KOPT-K1 (cell line): Measurements from ENCODE around the gene CADPS.

ENCODE experiments used
- H3K27ac ChIP-seq: fragments of 200-600 bp; sonication (generic); 2 replicates; pipeline ENCODE4 v1.5.1; 2016; ENCODE audit warnings: antibody characterized with exemption, mild to moderate bottlenecking, low read depth, low read length; ENCODE audit not compliant: poor library complexity, severe bottlenecking
- H3K36me3 ChIP-seq: fragments of 200-600 bp; sonication (generic); 2 replicates; pipeline ENCODE4 v1.5.1; 2017; ENCODE audit warnings: antibody characterized with exemption, mild to moderate bottlenecking, low read length, moderate library complexity; ENCODE audit not compliant: insufficient read depth
- H3K9me3 ChIP-seq: fragments of 200-600 bp; sonication (generic); 2 replicates; pipeline ENCODE4 v1.5.1; 2017; ENCODE audit warnings: antibody characterized with exemption, low read length, mild to moderate bottlenecking; ENCODE audit not compliant: insufficient read depth, poor library complexity, severe bottlenecking

Gene CADPS

DNA sequence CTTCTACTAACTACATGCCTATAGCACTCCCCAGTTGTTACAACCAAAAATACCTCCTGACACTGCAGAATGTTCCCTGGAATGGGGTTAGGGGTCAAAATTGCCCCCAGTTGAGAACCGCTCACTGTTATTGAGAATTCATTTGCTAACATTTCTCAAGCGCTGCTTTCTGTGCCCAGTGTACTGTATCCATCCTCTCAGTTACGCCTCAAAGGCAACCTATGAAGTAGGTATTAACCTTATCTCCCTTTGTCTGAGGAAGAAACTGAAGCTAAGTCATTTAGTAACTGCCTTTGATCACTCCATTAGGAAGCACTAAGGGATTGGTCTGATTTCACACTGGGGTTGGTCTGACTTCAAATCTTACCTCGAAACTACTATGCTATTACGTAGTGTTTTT, 70.1 kb downstream of the CADPS start:
- Histone ChIP-seq H3K36me3 (no peaks in the 10 kb centered on the region), H3K27ac (no peak overlapping the region)

DNA sequence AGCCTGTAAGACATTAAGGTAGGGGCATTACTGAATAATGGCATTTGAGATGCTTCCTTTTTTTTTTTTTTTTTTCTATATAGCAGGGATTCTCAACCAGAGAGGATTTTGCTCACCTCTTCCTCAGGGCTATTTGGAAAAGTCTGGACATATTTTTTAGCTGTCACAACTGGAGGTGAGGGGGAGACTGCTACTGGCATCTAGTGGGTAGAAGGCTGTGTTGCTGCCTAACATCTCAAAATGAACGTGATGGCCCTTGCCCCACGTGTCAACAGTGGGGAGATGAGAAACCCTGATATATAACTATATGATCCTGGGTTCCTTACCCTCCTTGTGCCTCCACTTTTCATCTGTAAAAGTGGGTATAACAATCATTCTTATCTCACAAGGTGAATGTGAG, 71.9 kb downstream of the CADPS start:
- Histone ChIP-seq H3K36me3 (no peaks in the 10 kb centered on the region), H3K9me3 (no peaks in the 10 kb centered on the region), H3K27ac (no peak overlapping the region)

More for the DNA sequence above, 70.1 kb downstream of the CADPS start:
- H3K9me3 ChIP-seq = no peaks in the 10 kb centered on the region

DNA sequence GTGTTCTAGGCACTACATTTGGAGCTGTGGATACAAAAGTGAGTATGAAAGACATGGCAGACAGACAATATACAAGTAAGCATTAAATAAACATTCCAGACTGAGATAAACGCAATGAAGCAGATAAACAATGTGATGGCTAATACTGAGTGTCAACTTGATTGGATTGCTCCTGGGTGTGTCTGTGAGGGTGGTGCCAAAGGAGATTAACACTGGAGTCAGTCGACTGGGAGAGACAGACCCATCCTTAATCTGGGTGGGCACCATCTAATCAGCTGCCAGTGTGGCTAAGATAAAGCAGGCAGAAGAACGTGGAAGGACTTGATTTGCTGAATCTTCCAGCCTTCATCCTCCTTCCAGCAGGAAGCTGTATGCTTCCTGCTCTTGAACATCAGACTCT, 77.2 kb downstream of the CADPS start:
- Histone ChIP-seq H3K9me3 (no peaks in the 10 kb centered on the region), H3K27ac (no peak overlapping the region), H3K36me3 (no peaks in the 10 kb centered on the region)

DNA sequence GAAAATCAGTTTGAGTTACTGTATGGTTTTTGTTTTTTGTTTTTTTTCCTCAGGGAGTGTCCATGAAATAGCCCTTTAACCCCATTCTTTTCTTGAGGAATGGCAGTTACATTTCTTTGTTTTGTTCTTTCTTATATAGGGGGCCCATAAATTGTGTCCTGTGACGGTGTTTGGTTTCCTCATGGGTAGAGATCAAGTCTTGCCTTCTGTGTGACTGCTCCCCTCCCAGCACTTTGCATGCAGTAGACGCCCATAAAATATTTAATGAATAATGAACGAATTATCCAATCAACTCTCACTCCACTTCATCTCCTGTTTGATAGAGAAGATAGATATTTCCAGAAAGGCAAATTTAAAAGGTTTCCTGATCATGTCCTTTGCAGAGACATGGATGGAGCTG, 78.1 kb downstream of the CADPS start:
- H3K36me3 ChIP-seq = no peaks in the 10 kb centered on the region
- no peak overlapping the region for H3K27ac ChIP-seq
- no peaks in the 10 kb centered on the region for H3K9me3 ChIP-seq

DNA sequence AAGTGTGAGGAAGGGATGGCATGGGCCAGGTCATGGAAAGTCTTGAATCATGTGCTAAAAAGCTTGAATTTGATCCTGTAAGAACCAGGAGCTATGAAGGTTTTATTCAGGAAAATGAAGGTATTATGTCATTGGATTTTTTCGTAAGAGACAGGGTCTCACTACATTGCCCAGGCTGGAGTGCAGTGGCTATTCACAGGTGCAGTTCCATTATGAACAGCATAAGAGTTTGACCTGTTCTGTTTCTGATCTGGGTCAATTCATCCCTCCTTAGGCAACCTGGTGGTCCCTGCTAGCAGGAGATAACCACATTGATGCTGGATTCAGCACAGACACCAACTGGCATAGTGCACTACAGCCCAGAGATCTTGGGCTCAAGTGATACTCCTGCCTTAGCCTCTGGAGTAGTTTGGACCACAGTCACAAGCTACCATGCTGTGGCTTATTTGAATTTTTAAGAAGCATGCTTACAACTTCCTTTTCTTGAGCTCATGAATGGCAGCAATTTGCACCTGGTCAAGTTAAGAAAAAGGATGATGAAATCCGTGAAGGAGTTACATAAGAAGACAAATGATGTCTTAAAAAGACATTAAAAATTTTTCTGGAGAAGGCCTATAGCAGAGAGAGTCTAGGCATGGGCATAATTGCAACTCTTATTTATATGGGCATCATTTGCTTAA, 79.1 kb downstream of the CADPS start:
- Histone ChIP-seq H3K36me3 (no peaks in the 10 kb centered on the region), H3K27ac (no peak overlapping the region), H3K9me3 (no peaks in the 10 kb centered on the region)

DNA sequence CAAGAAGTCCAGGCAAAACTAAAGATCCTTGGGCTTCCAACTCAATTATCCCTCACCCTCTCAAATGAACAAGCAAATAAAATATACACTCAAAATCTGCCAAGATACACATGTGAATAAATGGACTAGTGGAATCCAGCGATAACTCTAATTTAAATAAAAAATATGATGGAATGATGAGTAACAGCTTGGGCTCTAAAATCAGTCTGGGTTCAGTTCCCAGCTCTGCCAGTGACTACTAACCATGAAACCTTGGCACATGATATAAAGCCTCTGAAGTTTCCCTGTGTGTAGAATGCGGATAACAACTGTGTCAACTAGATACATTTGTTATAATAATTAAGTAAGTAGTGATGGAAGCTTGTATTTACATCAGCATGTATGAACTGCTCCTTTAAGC, 81.3 kb downstream of the CADPS start:
- Histone ChIP-seq H3K27ac (no peak overlapping the region), H3K9me3 (no peaks in the 10 kb centered on the region), H3K36me3 (no peaks in the 10 kb centered on the region)

DNA sequence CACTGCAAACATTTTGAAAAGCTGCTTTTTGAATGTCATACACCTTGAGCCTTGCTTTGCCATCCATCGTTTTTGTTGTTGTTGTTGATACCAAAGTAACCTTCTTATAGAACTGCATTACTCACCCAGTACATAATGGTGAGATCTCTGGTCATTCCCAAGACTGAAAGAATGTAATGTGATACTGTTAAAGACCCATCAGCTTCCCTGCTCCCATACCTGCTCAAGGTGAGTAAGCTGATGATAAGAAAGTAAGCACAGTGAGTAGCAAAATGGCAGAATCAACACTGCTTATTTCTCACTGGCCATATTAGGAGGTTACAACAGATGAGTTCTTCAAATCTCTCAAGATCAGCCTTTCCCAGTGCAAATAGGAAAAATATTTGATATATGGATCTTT, 89.8 kb downstream of the CADPS start:
- Histone ChIP-seq H3K27ac (no peak overlapping the region), H3K36me3 (no peaks in the 10 kb centered on the region), H3K9me3 (no peaks in the 10 kb centered on the region)

DNA sequence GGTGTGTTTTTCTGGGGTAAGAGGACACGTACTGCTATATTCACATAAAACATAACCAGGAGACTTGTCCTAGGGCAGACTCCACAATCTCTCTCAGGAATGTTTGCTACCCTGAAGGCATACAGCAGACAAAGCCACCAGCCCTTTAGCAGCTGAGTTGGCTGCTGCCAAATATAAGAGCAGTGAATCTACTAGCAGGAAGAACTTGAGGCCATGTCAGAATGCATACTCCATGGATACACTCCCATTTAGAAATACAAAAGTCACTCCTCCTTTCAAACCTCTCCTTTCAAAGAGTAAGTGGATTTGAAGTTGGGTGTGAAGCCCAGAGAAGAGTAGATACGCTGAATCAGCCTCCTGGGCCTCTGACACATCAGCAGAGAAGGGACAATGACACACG, 94.1 kb downstream of the CADPS start:
- H3K9me3 ChIP-seq = no peaks in the 10 kb centered on the region
- H3K36me3 ChIP-seq = no peaks in the 10 kb centered on the region
- no peak overlapping the region for H3K27ac ChIP-seq

DNA sequence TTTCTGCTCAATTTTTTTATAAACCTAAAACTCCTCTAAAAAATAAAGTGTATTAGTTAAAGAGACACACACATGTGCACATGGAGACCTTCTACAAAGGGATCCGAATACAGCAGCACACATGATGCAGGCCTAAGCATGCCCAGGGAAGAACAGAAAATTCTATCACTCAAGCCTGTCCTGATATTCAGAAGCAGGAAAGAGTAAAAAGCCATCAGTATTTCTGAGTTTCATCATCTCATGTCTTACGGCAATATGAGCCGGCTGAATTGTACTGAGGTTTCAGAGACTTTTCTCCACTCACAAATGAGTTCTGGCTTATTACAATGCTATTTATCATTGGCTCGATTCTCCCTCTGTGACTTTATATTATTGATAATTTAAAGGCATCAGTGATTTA, 97.5 kb downstream of the CADPS start:
- Histone ChIP-seq H3K27ac (no peak overlapping the region), H3K9me3 (no peaks in the 10 kb centered on the region), H3K36me3 (no peaks in the 10 kb centered on the region)

DNA sequence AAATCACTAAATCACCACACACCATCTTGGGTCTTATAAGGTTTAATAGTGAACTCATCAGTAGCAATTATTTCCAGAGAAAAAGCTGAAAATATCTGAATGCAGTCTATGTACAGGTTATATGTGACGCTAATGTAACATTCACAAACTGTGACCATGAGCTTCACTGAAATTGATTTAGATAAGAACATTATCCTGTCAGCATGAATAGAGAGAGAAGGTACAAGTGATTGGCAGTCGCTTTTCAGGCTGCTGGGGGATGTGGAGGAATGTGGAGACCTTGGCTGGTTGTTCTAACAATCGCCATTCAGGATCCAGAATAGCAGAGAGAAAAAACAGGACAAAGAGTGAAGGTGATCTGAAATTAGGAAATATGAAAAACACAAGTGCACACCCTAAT, 98.1 kb downstream of the CADPS start:
- no peak overlapping the region for H3K27ac ChIP-seq
- H3K9me3 ChIP-seq = no peaks in the 10 kb centered on the region
- H3K36me3 ChIP-seq = no peaks in the 10 kb centered on the region

DNA sequence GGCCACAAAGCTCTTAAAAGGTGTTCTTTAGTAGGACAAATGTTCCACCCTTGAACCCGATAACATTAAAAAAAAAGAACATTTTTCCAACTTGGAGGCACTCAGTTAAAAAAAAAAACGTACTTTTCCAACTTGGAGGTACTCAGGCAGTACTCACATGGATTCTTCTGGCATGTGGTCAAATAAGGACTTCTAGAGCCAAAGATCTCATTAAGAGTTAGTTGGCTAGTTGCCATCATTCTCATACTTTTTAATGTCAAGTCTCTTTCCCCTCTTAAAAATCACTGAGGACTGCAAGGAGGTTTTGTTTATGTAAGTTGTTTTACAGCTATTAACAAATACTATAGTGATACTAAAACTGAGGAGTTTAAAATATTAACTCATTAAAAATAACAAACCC, 101.0 kb downstream of the CADPS start:
- Histone ChIP-seq H3K36me3 (no peaks in the 10 kb centered on the region), H3K27ac (no peak overlapping the region), H3K9me3 (no peaks in the 10 kb centered on the region)

DNA sequence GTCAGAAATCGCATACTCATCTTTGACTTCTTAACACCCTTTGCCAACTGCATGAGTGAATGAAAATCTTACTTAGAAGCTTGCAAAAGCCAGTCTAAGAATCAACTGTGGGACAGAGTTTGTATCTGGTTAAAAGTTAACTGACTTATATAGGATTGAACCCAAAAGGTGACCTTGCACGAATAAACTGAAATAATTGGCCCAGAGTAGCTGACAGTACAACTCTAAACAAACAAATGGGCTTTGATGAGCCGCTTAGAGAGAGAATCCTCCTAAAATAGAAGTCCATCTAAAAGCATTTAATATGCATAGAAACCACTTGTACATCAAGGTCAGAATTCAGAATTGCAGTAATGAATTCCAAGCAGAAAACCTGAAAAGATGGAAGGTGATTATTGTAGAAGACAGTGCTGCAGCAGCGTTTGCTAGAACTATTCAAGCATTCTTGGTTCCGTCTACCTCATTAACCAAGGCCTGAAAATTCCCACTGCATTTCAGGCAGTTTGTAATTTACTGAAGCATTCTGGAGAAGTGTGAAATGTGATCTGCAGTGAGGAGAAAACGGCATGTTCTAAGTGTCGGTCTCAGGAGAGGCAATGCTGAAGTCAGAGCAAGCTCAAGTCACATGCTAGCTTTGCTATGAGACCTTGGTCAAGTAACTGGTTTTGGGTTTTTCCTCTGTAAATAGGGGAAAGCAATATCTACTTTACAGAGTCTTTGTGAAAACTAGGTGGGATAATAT, 103.7 kb downstream of the CADPS start:
- Histone ChIP-seq H3K36me3 (no peaks in the 10 kb centered on the region), H3K9me3 (no peaks in the 10 kb centered on the region)

DNA sequence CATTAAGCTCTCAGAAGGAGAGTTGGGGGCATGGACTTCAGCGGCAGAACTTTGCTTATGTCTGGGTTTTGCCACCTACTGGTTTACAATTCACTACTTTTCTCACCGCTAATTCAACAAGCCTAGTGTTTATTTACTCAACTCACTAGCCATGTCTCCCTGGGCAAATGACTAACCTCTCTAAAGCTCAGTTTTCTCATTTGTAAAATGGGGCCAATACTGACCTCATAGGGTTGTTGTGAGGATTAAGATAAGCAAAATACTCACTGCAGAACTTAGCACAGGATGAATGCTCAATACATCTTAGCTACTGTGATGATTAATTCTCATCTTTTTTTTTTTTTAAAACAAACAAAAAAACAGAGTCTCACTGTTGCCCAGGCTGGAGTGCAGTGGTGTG, 106.3 kb downstream of the CADPS start:
- H3K9me3 ChIP-seq = no peaks in the 10 kb centered on the region
- H3K27ac ChIP-seq = no peak overlapping the region
- no peaks in the 10 kb centered on the region for H3K36me3 ChIP-seq

More for the DNA sequence above, 103.7 kb downstream of the CADPS start:
- H3K27ac ChIP-seq = no peak overlapping the region

DNA sequence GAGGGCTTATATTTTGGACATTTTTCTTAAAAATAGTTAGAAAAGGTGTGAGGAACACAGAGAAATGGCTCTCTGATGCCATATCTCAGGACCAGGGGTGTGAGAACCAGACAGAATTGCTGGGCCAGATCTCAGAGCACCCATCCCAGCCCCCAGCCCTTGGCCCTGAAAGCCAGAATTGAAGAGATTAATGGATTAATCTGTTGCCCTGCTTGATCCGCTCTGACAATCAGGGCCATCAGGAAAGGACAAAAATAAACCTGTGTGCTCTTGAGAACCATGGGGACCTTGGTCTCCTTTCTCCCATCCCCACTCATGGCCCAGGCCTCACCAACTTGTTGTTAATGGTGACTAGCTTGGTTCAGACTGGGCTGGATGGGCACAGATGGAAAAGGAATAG, 113.5 kb downstream of the CADPS start:
- no peaks in the 10 kb centered on the region for H3K9me3 ChIP-seq
- H3K27ac ChIP-seq = no peak overlapping the region
- no peaks in the 10 kb centered on the region for H3K36me3 ChIP-seq

DNA sequence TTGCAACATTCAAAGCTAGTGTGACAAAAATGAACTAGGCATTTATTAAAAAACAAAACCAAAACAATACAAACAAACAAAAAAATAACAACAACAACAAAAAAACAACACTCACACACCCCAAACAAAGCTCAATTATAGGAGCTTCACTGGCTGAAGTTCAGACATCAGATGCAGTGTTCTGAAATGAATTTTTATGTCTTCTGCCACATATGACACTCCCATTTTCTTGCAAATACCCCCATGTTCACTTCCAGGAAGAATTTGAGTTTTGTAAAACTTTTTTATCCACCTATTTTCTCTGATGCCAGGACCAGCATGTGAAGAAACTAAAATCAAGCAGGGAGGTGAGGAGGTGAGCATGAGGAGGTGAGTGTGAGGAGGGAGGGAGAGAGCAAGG, 113.9 kb downstream of the CADPS start:
- Histone ChIP-seq H3K27ac (no peak overlapping the region), H3K9me3 (no peaks in the 10 kb centered on the region), H3K36me3 (no peaks in the 10 kb centered on the region)
